HG03066 (cell line): Measurements from ENCODE around the gene C2orf72.
"Not testable (repeated sequence)": the region's sequence is repeated elsewhere in the genome, so short reads cannot be mapped to it uniquely, and the experiment has no call there.

Source experiments
- ATAC-seq: cut with Tn5 transposase; IDR thresholded peaks from one replicate; pipeline ENCODE4 v1.9.1; 2021; ENCODE audit warnings: low read depth; ENCODE audit not compliant: unreplicated experiment

C2orf72 gene

GRCh38 chr2:231063347-231063746 is 26.0 kb downstream of the C2orf72 start:
- ATAC-seq, result no peak

- no peak for ATAC-seq
Observed at GRCh38 chr2:231065966-231066365, 28.6 kb downstream of the C2orf72 start.

- not testable (repeated sequence) for ATAC-seq
Observed at GRCh38 chr2:231067531-231067930, 30.2 kb downstream of the C2orf72 start.

- ATAC-seq, result no peak
Observed at GRCh38 chr2:231068525-231069222, 31.4 kb downstream of the C2orf72 start.

GRCh38 chr2:231069379-231070054 is 32.2 kb downstream of the C2orf72 start:
- ATAC-seq, result no peak

DNA sequence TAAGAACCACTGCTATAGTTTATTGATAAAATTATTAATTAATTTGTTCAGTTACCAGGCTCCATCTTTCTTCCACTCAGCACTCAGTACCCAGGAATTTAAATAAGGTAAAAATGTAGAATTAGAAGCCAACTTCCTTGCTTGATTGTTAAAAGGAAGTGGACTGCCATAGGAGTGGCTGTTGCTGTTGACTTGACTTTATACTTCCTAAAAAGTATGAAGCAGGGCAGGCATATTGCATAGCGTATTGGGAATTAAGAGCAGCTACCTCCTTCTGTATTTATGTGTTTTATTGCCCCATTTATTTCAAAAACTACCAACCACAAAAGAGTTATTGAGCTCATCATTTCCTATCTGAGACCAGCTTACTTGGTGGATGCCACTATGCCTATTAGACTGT is 47.2 kb downstream of the C2orf72 start:
- ATAC-seq, result no peak

GRCh38 chr2:231088754-231089153 is 51.4 kb downstream of the C2orf72 start:
- no peak for ATAC-seq

DNA sequence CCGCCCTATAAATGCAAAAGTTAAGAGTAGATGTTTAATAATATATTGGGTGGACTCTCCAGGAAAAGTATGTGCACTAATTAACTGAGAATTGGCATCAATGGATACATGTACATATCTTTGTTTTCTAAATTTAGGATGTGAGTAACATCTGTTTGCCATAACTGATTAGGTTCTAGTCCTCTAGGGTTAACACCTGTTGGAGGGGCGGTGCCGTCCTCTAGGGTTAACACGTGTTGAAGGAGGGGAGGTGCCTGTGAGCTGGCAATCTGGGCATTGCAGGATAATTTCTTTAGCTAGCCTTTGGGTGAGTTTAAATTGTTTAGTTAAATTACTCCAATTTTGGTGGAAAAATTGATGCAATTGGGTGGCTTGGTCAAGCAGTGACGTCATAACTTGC is 56.6 kb downstream of the C2orf72 start:
- ATAC-seq, result no peak

DNA sequence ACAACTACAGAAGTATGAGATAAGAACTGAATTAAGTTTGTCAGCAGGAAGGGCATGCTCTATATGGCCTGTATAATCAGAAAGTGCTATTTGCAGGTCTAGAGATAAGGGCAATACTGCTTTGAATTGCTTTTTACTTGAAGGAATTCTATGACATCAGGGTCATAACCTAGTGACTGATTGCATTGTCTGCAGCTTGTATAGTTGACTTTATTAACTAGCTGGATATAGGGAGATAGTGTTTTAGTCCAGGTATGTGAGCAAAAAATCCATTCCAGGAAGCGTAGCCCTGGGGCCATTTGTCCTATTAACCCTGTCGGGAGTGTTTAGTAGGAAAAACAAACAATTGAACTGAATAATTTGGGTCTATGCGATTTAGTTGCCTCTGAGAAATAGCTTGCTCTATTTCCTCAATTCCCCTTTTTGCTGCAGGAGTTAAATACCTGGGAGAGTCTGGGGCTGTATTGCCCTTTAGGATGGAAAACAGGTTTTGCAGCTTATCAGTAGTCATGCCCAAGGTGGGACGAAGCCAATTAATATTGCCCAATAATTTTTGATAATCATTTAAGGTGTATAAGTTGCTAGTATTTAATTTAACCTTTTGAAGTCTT is 57.5 kb downstream of the C2orf72 start:
- no peak for ATAC-seq
